ENCODE results near the gene OVCA2. TPM values are rescaled to one million over a fixed set of nuclear protein-coding genes. Genes with fewer than 3 reads are reported as not detected.

Gene OVCA2
- total RNA-seq, 4 donors from 2014 or later: 21.1 to 30.4 (median 26.2) TPM

GRCh38 chr17:2068031-2068518 is 26.3 kb downstream of the OVCA2 start:
- DNase-seq (ENCODE audit: low spot score) (no peak), ATAC-seq (ENCODE audit: low FRiP score) (no peak)
- TF ChIP-seq, protein P1, sequence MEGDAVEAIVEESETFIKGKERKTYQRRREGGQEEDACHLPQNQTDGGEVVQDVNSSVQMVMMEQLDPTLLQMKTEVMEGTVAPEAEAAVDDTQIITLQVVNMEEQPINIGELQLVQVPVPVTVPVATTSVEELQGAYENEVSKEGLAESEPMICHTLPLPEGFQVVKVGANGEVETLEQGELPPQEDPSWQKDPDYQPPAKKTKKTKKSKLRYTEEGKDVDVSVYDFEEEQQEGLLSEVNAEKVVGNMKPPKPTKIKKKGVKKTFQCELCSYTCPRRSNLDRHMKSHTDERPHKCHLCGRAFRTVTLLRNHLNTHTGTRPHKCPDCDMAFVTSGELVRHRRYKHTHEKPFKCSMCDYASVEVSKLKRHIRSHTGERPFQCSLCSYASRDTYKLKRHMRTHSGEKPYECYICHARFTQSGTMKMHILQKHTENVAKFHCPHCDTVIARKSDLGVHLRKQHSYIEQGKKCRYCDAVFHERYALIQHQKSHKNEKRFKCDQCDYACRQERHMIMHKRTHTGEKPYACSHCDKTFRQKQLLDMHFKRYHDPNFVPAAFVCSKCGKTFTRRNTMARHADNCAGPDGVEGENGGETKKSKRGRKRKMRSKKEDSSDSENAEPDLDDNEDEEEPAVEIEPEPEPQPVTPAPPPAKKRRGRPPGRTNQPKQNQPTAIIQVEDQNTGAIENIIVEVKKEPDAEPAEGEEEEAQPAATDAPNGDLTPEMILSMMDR (IDR thresholded peaks at IDR 0.05): no peak

DNA sequence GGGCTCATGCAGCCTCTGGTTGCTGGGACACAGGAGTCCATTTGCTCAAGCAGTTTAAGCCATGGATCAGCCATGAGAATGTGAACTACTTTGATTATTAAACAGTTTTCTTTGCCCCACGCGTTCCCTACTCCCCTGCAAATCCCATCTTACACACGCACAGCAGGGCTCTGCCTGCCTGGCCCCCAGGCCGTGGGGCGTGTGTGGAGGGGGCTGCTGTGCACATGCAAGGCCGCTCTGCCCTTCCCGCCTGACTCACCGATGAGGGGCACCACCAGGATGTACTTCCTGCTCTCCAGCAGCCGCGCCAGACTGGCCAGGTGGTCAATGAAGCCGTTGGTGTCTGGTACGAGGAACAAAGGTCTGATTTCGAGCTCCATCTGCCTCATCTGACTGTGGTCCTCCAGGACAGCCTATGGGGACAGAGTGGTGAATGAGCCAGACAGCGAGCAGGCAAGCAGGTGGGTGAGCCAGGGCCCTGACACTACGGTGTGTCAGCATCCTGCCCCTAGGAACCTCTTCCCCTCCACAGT is 26.8 kb downstream of the OVCA2 start:
- DNase-seq (ENCODE audit: low spot score): no peak
- TF ChIP-seq, protein P1 (IDR thresholded peaks at IDR 0.05): no peak
- no peak for ATAC-seq (ENCODE audit: low FRiP score)

DNA sequence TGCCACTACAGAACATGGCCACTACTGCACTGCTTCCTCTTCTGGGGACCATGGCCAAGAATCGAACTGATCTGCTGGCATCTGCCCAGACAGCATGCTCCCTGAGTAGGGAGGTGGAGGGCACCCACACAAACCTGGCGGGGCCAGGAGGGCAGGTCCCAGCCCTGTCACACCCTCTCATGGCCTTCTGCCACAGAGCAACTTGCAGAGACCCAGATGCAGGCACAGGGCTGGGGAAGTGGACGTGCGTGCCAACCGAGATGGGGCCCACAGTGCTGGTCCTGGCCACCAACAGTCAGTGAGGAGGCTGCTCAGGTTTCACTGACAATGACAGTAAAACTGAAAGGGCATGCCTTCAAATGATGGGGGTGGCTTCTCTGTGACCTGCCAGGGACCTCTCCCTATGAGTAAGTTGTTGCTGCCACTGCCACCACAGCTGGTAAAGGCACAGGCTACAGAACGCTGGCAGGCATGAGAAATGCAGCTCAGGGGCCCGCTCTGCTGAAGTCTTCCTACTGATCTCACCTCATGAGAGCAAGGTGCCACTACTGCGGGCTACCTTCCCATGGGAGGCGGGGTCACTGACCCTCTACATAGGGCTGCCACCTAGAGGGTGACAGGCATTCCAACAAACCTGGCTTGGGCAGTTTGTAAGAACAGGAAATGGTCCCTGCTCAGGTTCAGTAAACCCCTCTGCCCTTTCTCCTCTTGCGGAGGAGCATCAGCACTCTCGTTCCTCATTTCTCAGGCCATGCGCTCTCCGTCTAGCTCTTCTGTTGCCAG is 28.6 kb downstream of the OVCA2 start:
- ATAC-seq (ENCODE audit: low FRiP score): no peak
- TF ChIP-seq, protein P1 (IDR thresholded peaks at IDR 0.05): no peak
- DNase-seq (ENCODE audit: low spot score): no peak

DNA sequence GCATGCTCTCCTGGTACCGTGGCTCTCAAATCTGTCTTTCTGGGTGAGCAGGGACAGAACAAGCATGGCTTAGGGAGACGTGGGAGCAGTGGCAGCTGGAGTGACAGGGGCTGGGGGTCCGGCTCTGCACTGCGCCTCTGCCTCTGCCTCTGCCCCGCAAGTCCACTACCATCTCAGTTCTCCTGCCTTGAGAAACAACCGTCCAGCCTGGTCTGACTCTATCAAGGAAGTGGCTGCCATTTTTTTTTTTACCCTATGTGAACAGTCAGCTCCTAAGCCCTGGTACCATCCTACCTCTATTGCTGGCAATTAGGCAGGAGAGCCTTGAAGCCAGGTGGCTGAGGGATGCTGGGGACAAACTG is 29.2 kb downstream of the OVCA2 start:
- DNase-seq (ENCODE audit: low spot score) (no peak), ATAC-seq (ENCODE audit: low FRiP score) (no peak)
- TF ChIP-seq, protein P1 (IDR thresholded peaks at IDR 0.05): no peak

DNA sequence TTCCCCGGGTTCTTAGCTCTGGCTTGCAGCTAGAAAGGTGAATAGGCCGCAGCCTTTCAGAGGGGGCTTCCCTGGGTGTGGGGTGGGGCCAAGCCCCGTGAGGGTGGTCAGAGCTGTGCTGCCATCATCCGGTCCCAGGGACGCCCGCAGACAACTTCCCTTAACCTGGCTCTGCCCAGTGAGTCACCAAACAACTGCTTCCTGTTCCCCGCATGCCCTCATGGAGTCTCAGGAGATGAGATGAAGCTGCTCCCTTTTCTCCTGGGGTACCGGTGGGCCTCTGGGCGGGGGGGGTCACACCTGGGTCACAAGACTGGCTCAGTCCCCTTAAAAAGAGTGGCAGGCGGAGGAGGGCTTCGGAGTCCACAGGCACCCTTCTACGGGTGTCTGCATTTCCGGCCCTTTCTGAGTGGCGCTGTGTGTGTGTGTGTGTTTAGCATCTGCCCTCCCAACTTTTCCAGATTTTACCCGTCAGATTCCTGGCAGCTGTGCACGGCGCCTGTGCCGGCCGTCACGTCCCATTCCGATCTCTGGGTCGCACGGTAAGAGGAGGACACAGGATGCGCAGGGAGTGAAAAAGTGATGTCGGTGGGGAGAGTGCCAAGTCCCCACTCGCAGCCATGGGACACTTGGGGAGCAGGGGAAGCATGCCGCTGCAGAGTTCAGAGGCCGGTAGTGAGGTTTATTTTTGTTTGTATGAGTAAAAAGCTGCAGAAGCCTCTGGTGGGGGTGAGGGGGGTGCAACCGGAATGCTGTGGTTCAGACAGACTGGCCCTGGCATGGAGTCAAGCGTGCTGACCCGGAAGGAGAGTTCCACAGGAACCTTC is 29.8 kb downstream of the OVCA2 start:
- TF ChIP-seq, protein P1 (IDR thresholded peaks at IDR 0.05): no peak
- no peak for DNase-seq (ENCODE audit: low spot score)
- ATAC-seq (ENCODE audit: low FRiP score): no peak

GRCh38 chr17:2074919-2075318 is 33.1 kb downstream of the OVCA2 start:
- no peak for ATAC-seq (ENCODE audit: low FRiP score)

More at GRCh38 chr17:2074919-2075318, 33.1 kb downstream of the OVCA2 start:
- TF ChIP-seq, protein P1 (IDR thresholded peaks at IDR 0.05): no peak
- no peak for DNase-seq (ENCODE audit: low spot score)

Data from omental fat pad (tissue), 4 donors.